Measurements from ENCODE around the gene TRPC5OS. TPM values are rescaled to one million over a fixed set of nuclear protein-coding genes. Genes with fewer than 3 reads are reported as not detected.

Gene TRPC5OS
- polyA plus RNA-seq, 1 donor (not counting 4 experiments of a cell fraction or from before 2014, with no cell fraction given), result not detected

DNA sequence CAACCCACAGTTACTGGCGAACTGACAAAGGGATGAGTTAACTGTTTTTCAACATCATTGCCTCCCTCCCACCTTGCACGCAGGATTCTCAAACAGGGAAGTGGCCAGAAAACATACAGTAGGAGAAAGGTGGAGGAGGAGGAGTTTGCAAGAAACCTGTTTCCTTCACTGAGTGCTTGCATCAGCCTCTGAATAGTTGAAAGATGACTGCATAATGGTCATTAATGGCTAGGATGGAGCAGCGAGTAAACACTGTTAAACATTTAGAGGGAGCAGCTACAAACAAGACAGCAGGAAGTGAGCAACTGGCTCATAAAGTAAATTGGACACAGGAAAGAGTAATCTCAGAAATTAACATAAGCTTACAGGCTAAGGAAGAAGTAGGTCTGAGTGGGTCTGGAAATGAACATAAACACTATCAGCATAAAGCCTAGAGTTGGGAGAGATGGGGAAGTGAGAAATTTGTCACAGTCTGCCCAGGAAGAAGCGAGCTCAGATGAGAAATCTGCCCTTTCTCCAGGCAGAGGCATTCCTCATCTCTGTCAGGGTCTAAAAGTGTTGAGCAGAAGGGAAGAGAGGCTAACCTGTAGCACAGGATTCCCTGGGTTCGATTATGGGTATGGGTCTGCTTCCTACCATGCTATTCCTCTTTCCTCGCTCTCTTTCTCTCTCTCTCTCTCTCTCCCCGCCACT, 38.6 kb downstream of the TRPC5OS start:
- H3K9me3 ChIP-seq (ENCODE audit: control insufficient read depth, low read depth, low read length), result no peaks in the 10 kb centered on the region
- no peak for DNase-seq (ENCODE audit: low read depth, low spot score)
- no peak for FAIRE-seq
- no peaks in the 10 kb centered on the region for H3K36me3 ChIP-seq (ENCODE audit: control insufficient read depth in 2 of 2, extremely low read depth in 1 of 2, insufficient read depth in 2 of 2, low read length in 2 of 2)
- no peak overlapping the region for H3K4me3 ChIP-seq (ENCODE audit: control insufficient read depth in 2 of 3, extremely low read depth in 1 of 3, insufficient read depth in 2 of 3, low read depth in 1 of 3, low read length in 3 of 3)
- no peaks in the 10 kb centered on the region for H3K9me1 ChIP-seq (ENCODE audit: control insufficient read depth, extremely low read depth, insufficient read depth, low read length)
- dilution Hi-C loops (cut with MboI; ENCODE audit: extremely low pct_ligation_motif_present, low sequenced_read_pairs), result no loop called here
- TF ChIP-seq EZH2 (IDR thresholded peaks at IDR 0.05; ENCODE audit: low read length), result no peak
- TF ChIP-seq, protein P1, sequence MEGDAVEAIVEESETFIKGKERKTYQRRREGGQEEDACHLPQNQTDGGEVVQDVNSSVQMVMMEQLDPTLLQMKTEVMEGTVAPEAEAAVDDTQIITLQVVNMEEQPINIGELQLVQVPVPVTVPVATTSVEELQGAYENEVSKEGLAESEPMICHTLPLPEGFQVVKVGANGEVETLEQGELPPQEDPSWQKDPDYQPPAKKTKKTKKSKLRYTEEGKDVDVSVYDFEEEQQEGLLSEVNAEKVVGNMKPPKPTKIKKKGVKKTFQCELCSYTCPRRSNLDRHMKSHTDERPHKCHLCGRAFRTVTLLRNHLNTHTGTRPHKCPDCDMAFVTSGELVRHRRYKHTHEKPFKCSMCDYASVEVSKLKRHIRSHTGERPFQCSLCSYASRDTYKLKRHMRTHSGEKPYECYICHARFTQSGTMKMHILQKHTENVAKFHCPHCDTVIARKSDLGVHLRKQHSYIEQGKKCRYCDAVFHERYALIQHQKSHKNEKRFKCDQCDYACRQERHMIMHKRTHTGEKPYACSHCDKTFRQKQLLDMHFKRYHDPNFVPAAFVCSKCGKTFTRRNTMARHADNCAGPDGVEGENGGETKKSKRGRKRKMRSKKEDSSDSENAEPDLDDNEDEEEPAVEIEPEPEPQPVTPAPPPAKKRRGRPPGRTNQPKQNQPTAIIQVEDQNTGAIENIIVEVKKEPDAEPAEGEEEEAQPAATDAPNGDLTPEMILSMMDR (optimal IDR thresholded peaks at IDR 0.05 in 1 of 3, IDR thresholded peaks at IDR 0.05 in 1 of 3, conservative IDR thresholded peaks at IDR 0.05 in 1 of 3; ENCODE audit: extremely low read depth in 1 of 3, insufficient read depth in 2 of 3, low read length in 3 of 3), result no peak
- H3K79me2 ChIP-seq (ENCODE audit: control insufficient read depth, insufficient read depth, low read length), result no peaks in the 10 kb centered on the region
- H4K20me1 ChIP-seq (ENCODE audit: control insufficient read depth, extremely low read depth, insufficient read depth, low read length), result no peaks in the 10 kb centered on the region
- H3K9ac ChIP-seq (ENCODE audit: control insufficient read depth, extremely low read depth, insufficient read depth, low read length), result no peak overlapping the region
- no peaks in the 10 kb centered on the region for H3K4me1 ChIP-seq (ENCODE audit: control insufficient read depth, extremely low read depth, insufficient read depth, low read length)
- H3K27ac ChIP-seq (ENCODE audit: control insufficient read depth, insufficient read depth, low read length), result no peak overlapping the region
- no peak overlapping the region for H2AFZ ChIP-seq (ENCODE audit: control insufficient read depth, low read length)
- peaks cover 3% of the 10 kb centered on the region for H3K27me3 ChIP-seq (ENCODE audit: control insufficient read depth, extremely low read depth, insufficient read depth, low read length)
- H3K4me2 ChIP-seq (ENCODE audit: control insufficient read depth, extremely low read depth, insufficient read depth, low read depth, low read length), result no peak overlapping the region

DNA sequence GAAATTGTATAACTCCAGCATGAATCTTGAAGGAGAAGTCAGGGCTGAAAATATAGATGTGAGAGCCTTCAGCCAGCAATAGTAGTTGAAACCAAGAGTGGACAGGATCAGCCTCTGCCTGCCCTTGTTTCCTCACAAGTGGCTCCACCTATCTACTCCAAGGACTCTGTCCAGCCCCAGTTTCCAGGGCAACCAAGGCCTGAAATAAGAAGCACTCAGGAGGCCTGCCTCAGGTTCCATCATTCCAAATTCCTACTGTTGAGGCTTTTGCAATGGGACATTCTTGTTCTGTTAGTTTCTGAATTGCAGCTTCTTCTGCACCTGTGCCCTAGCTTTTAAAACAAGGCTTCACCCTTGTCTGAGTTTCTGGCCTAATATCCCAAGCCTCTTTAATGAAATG, 41.6 kb downstream of the TRPC5OS start:
- Histone ChIP-seq H3K4me2 (ENCODE audit: control insufficient read depth, extremely low read depth, insufficient read depth, low read depth, low read length) (no peak overlapping the region), H3K4me1 (ENCODE audit: control insufficient read depth, extremely low read depth, insufficient read depth, low read length) (no peaks in the 10 kb centered on the region)

More for the DNA sequence above, 41.6 kb downstream of the TRPC5OS start:
- peaks cover 3% of the 10 kb centered on the region for H3K27me3 ChIP-seq (ENCODE audit: control insufficient read depth, extremely low read depth, insufficient read depth, low read length)
- no peak overlapping the region for H2AFZ ChIP-seq (ENCODE audit: control insufficient read depth, low read length)
- no peaks in the 10 kb centered on the region for H4K20me1 ChIP-seq (ENCODE audit: control insufficient read depth, extremely low read depth, insufficient read depth, low read length)
- no peak overlapping the region for H3K9ac ChIP-seq (ENCODE audit: control insufficient read depth, extremely low read depth, insufficient read depth, low read length)
- TF ChIP-seq, protein P1 (optimal IDR thresholded peaks at IDR 0.05 in 1 of 3, IDR thresholded peaks at IDR 0.05 in 1 of 3, conservative IDR thresholded peaks at IDR 0.05 in 1 of 3; ENCODE audit: extremely low read depth in 1 of 3, insufficient read depth in 2 of 3, low read length in 3 of 3), result no peak
- TF ChIP-seq EZH2 (IDR thresholded peaks at IDR 0.05; ENCODE audit: low read length), result no peak
- DNase-seq (ENCODE audit: low read depth, low spot score) (no peak), FAIRE-seq (no peak)
- no peak overlapping the region for H3K27ac ChIP-seq (ENCODE audit: control insufficient read depth, insufficient read depth, low read length)
- no peaks in the 10 kb centered on the region for H3K79me2 ChIP-seq (ENCODE audit: control insufficient read depth, insufficient read depth, low read length)
- dilution Hi-C loops (cut with MboI; ENCODE audit: extremely low pct_ligation_motif_present, low sequenced_read_pairs), result no loop called here
- no peaks in the 10 kb centered on the region for H3K36me3 ChIP-seq (ENCODE audit: control insufficient read depth in 2 of 2, extremely low read depth in 1 of 2, insufficient read depth in 2 of 2, low read length in 2 of 2)
- no peak overlapping the region for H3K4me3 ChIP-seq (ENCODE audit: control insufficient read depth in 2 of 3, extremely low read depth in 1 of 3, insufficient read depth in 2 of 3, low read depth in 1 of 3, low read length in 3 of 3)
- H3K9me3 ChIP-seq (ENCODE audit: control insufficient read depth, low read depth, low read length), result no peaks in the 10 kb centered on the region
- H3K9me1 ChIP-seq (ENCODE audit: control insufficient read depth, extremely low read depth, insufficient read depth, low read length), result no peaks in the 10 kb centered on the region
